Erythroblast (primary cell): Measurements from ENCODE around the gene AKAP13.

Source experiments
- DNase-seq, 2 experiments: peaks; one replicate each; lab custom pipeline; 2025; lab: John Stamatoyannopoulos, UW
- GATA1 ChIP-seq: IDR thresholded peaks from 2 replicates; pipeline ENCODE4 v1.6.1; 2011; ENCODE audit warnings: low read depth, mild to moderate bottlenecking, control low read depth, low read length, moderate library complexity
- POLR2A ChIP-seq: IDR thresholded peaks from 2 replicates; pipeline ENCODE4 v1.6.1; 2011; ENCODE audit warnings: mild to moderate bottlenecking, low read length

The AKAP13 gene

GRCh38 chr15:85377269-85377668, 3.1 kb upstream of the AKAP13 start:
- no peak for TF ChIP-seq GATA1
- TF ChIP-seq POLR2A, result no peak
- DNase-seq, result peak in 1 of 2 experiments; percentile 22

GRCh38 chr15:85377986-85378385, 2.4 kb upstream of the AKAP13 start:
- DNase-seq, result no peak
- TF ChIP-seq POLR2A (no peak), GATA1 (no peak)

DNA sequence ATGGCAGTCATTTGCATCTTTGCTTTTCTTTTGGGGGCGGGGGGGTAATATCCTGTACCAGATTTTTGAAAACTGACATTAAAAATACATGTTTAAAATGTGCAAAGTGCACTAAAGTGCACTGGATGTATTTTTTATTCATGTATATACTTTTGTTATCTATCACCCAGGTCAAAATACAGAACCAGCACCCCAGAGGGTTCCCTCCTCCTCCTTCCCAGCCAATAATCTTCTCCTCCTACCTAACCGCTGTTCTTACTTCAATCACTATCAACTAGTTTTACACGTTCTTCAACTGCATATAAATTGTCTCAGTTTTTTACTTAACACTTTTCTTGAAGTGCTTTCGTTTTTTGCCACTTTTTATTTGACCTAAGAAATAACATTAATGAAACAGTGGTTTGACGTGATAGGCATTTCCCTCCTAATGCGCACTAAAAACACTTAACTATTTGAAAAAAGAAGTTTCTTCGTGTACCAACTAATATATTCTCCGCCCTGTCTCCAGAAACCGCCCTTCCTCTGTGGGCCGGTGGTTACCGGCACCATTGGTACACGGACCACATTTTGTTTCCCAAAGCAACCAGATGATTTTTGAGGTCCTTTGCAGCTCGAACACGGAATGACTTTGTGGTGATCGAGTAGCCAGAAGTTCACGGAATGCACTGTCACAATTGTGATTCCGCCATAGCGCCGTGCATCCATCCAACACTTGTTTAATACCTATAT, 836 bp upstream of the AKAP13 start:
- TF ChIP-seq POLR2A, result no peak
- no peak for TF ChIP-seq GATA1
- peak; percentile 41 to 54 for DNase-seq

- peak; percentile 61 to 70 for DNase-seq
Observed at GRCh38 chr15:85380812-85381642, 624 bp downstream of the AKAP13 start.

DNA sequence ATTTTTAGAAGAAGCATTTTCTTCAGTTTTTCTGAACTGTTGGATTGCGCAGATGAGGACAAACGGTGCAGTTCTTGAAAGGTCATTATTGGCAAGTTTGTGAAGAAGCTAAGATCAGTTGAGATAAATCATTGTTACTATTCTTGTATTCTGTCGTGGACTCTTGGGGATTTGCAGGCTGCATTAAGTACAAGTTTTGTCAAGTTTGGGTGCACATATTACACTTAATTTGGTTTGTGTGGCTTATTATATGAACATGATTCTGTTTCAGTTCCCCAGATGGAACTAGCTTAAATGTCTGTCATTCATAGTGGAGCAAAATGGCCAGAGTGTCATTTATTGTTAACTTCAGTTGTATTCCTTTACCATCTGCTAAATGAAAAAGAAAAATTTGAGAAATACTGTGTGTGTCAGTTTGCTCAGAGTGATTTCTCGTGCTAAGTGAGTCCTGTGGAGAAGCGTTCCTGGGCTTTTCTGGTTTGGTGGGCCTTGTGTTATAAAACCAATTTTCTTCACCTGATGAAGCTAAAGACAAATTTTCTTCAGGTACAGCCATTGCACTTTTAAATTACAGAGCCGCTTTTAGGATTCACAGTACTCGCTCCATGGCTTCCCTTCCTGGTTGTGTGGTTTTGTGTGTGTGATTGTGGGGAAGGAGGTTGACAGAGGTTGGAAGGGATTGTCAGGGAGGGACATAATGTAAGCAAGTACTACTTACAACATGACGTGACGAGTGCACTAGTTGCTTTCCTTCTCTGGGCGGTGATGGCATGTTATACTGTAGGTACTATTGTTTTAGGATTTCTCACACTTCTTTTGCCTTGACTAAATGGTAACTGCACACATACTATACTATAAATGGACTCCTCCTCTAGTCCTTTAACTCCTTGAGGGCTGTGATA, 1.7 kb downstream of the AKAP13 start:
- no peak for TF ChIP-seq POLR2A
- TF ChIP-seq GATA1, result no peak
- peak in 1 of 2 experiments; percentile 7 for DNase-seq

More at GRCh38 chr15:85380812-85381642, 624 bp downstream of the AKAP13 start:
- TF ChIP-seq POLR2A, result no peak
- no peak for TF ChIP-seq GATA1

- TF ChIP-seq POLR2A (no peak), GATA1 (no peak)
- DNase-seq, result no peak
Observed at GRCh38 chr15:85382942-85383341, 2.5 kb downstream of the AKAP13 start.

DNA sequence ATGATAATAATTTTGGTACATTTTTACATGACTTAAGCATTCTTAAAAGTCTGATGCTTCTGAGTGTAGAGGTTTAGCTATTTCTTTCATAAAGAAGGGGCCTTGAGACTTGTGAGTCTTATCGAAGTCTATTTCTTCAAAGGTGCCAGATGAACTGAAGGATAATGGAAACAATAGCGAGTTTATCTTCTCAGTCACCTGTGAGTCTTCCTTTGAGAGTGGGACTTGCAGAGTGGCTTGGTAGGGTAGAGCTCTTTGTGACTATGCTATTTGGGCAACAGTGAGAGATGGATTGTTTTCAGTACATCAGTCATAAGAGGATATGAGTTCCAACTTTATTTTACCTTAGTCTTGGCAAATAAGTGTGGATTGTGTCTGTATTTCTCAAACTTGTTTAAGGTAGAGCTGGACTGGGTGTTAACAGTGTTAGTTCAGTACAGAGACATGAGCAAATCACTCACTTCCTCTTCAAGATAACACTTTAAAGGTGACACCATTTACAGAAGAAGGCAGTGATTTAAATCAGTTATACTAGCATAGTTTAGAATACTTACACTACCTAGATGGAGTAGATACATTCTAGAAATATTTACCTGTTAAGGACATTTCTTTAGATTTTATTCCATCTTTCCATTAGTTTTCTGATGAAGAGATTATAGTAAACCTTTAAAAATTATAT, 3.2 kb downstream of the AKAP13 start:
- TF ChIP-seq GATA1 (no peak), POLR2A (no peak)
- DNase-seq, result no peak

GRCh38 chr15:85386261-85386660, 5.9 kb downstream of the AKAP13 start:
- no peak for DNase-seq
- TF ChIP-seq GATA1 (no peak), POLR2A (no peak)

- no peak for DNase-seq
- TF ChIP-seq GATA1 (no peak), POLR2A (no peak)
Observed at GRCh38 chr15:85388566-85389305, 8.3 kb downstream of the AKAP13 start.

DNA sequence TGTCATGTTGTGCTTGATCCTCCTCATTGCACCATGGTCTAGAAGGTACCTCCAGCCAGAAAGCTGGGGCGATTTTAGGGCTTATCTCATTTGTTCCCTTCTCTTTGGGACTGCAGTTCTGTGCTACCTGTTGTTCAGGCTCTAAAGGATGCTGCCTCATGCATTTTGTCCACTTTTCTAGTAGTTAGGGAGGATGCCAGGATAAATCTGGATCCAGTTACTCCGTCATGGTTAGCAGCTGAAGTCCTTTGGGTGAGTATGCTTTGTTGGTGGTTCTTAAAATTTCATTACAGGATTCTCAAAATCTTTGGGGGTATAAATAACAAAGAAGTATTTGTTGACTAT, 8.9 kb downstream of the AKAP13 start:
- TF ChIP-seq GATA1, result no peak
- TF ChIP-seq POLR2A, result no peak
- DNase-seq, result no peak

GRCh38 chr15:85389772-85390171, 9.4 kb downstream of the AKAP13 start:
- no peak for TF ChIP-seq POLR2A
- no peak for TF ChIP-seq GATA1
- no peak for DNase-seq

GRCh38 chr15:85393210-85393609, 12.8 kb downstream of the AKAP13 start:
- no peak for TF ChIP-seq POLR2A
- no peak for TF ChIP-seq GATA1

More at GRCh38 chr15:85393210-85393609, 12.8 kb downstream of the AKAP13 start:
- DNase-seq, result no peak
